H1 (cell line): ENCODE results near the gene DIAPH2. TPM values are rescaled to one million over a fixed set of nuclear protein-coding genes. Genes with fewer than 3 reads are reported as not detected.

ENCODE experiments used
- CTCF ChIA-PET: fragments of 300-600 bp; sonication (Branson Sonifier 250); formaldehyde crosslinking; loops from one replicate; lab custom pipeline; 2021; ENCODE audit not compliant: partially characterized antibody; lab: Charles Lee
- POLR2A ChIA-PET: fragments of 300-600 bp; sonication (Branson Sonifier 250); formaldehyde crosslinking; loops from one replicate; lab custom pipeline; 2021; ENCODE audit warnings: inconsistent platforms; ENCODE audit not compliant: partially characterized antibody; lab: Charles Lee
- DNase-seq, 2 experiments: peaks; one replicate each; pipeline versions ENCODE4 v3.0.0 to v3.0.0-alpha.2; 2010 to 2022; ENCODE audit warnings: low spot score in 2 of 2, low read depth in 1 of 2, mixed read lengths in 1 of 2
- FAIRE-seq: peaks from 2 replicates; lab custom pipeline; 2011; peaks lifted over from hg19 to GRCh38; lab: Jason Lieb, UNC
- H2AFZ ChIP-seq: 2 replicates; pipeline ENCODE4 v1.8.1; 2012; ENCODE audit warnings: low read length, inconsistent platforms
- H2AK5ac ChIP-seq: 2 replicates; pipeline ENCODE4 v1.6.1; 2013; ENCODE audit warnings: low read depth, low read length
- H2BK120ac ChIP-seq: replicated peaks from 2 replicates; pipeline ENCODE3; 2013; ENCODE audit warnings: low read depth, low read length, inconsistent platforms
- H2BK12ac ChIP-seq: 2 replicates; pipeline ENCODE4 v1.6.1; 2013; ENCODE audit warnings: low read depth, low read length
- H2BK15ac ChIP-seq: 2 replicates; pipeline ENCODE4 v1.6.1; 2013; ENCODE audit warnings: low read length
- H2BK20ac ChIP-seq: 2 replicates; pipeline ENCODE4 v1.6.1; 2013; ENCODE audit warnings: low read length
- H2BK5ac ChIP-seq: 2 replicates; pipeline ENCODE4 v1.6.1; 2013; ENCODE audit warnings: low read depth, low read length
- H3K14ac ChIP-seq: 2 replicates; pipeline ENCODE4 v1.6.1; 2013; ENCODE audit warnings: inconsistent platforms; ENCODE audit not compliant: insufficient read length
- H3K18ac ChIP-seq: 2 replicates; pipeline ENCODE4 v1.6.1; 2013; ENCODE audit warnings: low read length; ENCODE audit errors: extremely low read depth
- H3K23ac ChIP-seq: 2 replicates; pipeline ENCODE4 v1.6.1; 2013; ENCODE audit warnings: inconsistent platforms; ENCODE audit not compliant: insufficient read length
- H3K23me2 ChIP-seq: 2 replicates; pipeline ENCODE4 v1.6.1; 2013; ENCODE audit warnings: low read depth, low read length
- H3K27ac ChIP-seq: 2 replicates; pipeline ENCODE4 v1.6.1; 2011; ENCODE audit warnings: low read depth, low read length, inconsistent platforms
- H3K27me3 ChIP-seq, 4 experiments: replicated peaks in 1 of 4; 1 replicate in 1 of 4; 2 replicates in 3 of 4; pipeline versions ENCODE4 v1.6.1 to v1.8.1; 2011 to 2013; ENCODE audit warnings: low read length in 3 of 4, mild to moderate bottlenecking in 3 of 4, inconsistent platforms in 2 of 4, mixed read lengths in 2 of 4, moderate library complexity in 1 of 4; ENCODE audit not compliant: control insufficient read depth in 3 of 4, insufficient read depth in 3 of 4; ENCODE audit errors: extremely low read depth in 1 of 4
- H3K36me3 ChIP-seq, 4 experiments: 2 replicates each; pipeline versions ENCODE4 v1.6.1 to v1.8.1; 2011 to 2013; ENCODE audit warnings: mild to moderate bottlenecking in 4 of 4, low read length in 3 of 4, moderate library complexity in 2 of 4, control low read depth in 1 of 4, inconsistent platforms in 1 of 4; ENCODE audit not compliant: insufficient read depth in 4 of 4, control insufficient read depth in 2 of 4
- H3K4ac ChIP-seq: replicated peaks from 2 replicates; pipeline ENCODE3; 2013; ENCODE audit warnings: low read length, low read depth, mixed read lengths, inconsistent platforms; ENCODE audit not compliant: insufficient read length
- H3K4me1 ChIP-seq, 4 experiments: replicated peaks in 1 of 4; 1 replicate in 1 of 4; 2 replicates in 3 of 4; pipeline versions ENCODE4 v1.6.1 to v1.8.1; 2011 to 2013; ENCODE audit warnings: low read length in 3 of 4, inconsistent platforms in 2 of 4, mixed read lengths in 1 of 4; ENCODE audit not compliant: insufficient read depth in 4 of 4, control insufficient read depth in 3 of 4
- H3K4me2 ChIP-seq, 2 experiments: 2 replicates each; pipeline versions ENCODE4 v1.6.1 to v1.8.1; 2011 to 2013; ENCODE audit warnings: low read depth in 2 of 2, low read length in 2 of 2, control low read depth in 1 of 2, inconsistent platforms in 1 of 2, mild to moderate bottlenecking in 1 of 2; ENCODE audit not compliant: insufficient read depth in 1 of 2
- H3K4me3 ChIP-seq, 4 experiments: fragments of 200-600, 300-600 bp in 1 of 4; sonication (generic), shearing (Covaris generic), sonication (Bioruptor Twin) in 1 of 4; 2 replicates each; pipeline versions ENCODE4 v1.5.1 to v1.8.1; 2011 to 2016; ENCODE audit warnings: low read length in 4 of 4, low read depth in 3 of 4, control low read depth in 2 of 4, inconsistent platforms in 2 of 4, mild to moderate bottlenecking in 2 of 4, mixed read lengths in 1 of 4, moderate library complexity in 1 of 4; ENCODE audit not compliant: insufficient read depth in 2 of 4; ENCODE audit errors: extremely low read depth in 1 of 4
- H3K56ac ChIP-seq: replicated peaks from 2 replicates; pipeline ENCODE3; 2013; ENCODE audit warnings: low read depth, mild to moderate bottlenecking, mixed read lengths, low read length, inconsistent platforms; ENCODE audit not compliant: insufficient read length
- H3K79me1 ChIP-seq: 2 replicates; pipeline ENCODE4 v1.6.1; 2013; ENCODE audit warnings: low read depth, low read length, control low read depth
- H3K79me2 ChIP-seq, 2 experiments: 2 replicates each; pipeline versions ENCODE4 v1.6.1 to v1.8.1; 2012 to 2013; ENCODE audit warnings: low read length in 2 of 2, mild to moderate bottlenecking in 2 of 2, inconsistent platforms in 1 of 2; ENCODE audit not compliant: insufficient read depth in 2 of 2, control insufficient read depth in 1 of 2
- H3K9ac ChIP-seq, 4 experiments: replicated peaks in 1 of 4; 1 replicate in 1 of 4; 2 replicates in 3 of 4; pipeline versions ENCODE4 v1.6.1 to v1.8.1; 2011 to 2013; ENCODE audit warnings: low read depth in 3 of 4, low read length in 3 of 4, control low read depth in 2 of 4, mild to moderate bottlenecking in 2 of 4, moderate library complexity in 2 of 4, inconsistent platforms in 1 of 4; ENCODE audit errors: extremely low read depth in 1 of 4
- H3K9me3 ChIP-seq, 2 experiments: 2 replicates each; pipeline versions ENCODE4 v1.6.1 to v1.8.1; 2012 to 2013; ENCODE audit warnings: mild to moderate bottlenecking in 2 of 2, moderate library complexity in 2 of 2, control low read depth in 1 of 2, inconsistent platforms in 1 of 2, low read depth in 1 of 2, low read length in 1 of 2, mixed read lengths in 1 of 2; ENCODE audit not compliant: insufficient read depth in 2 of 2
- H4K20me1 ChIP-seq, 2 experiments: replicated peaks in 1 of 2; 2 replicates each; pipeline versions ENCODE3 to v1.8.1; 2011 to 2013; ENCODE audit warnings: inconsistent platforms in 2 of 2, low read length in 2 of 2, mild to moderate bottlenecking in 1 of 2; ENCODE audit not compliant: insufficient read depth in 2 of 2, control insufficient read depth in 1 of 2
- H4K5ac ChIP-seq: 2 replicates; pipeline ENCODE4 v1.6.1; 2013; ENCODE audit warnings: low read length, low read depth, mixed read lengths, inconsistent platforms; ENCODE audit not compliant: insufficient read length
- H4K8ac ChIP-seq: 2 replicates; pipeline ENCODE4 v1.8.0; 2013; ENCODE audit warnings: mild to moderate bottlenecking, moderate library complexity, low read length, inconsistent platforms; ENCODE audit not compliant: insufficient read depth; ENCODE audit errors: extremely low read depth
- H4K91ac ChIP-seq: replicated peaks from 2 replicates; pipeline ENCODE3; 2013; ENCODE audit warnings: low read length, mixed read lengths, inconsistent platforms; ENCODE audit not compliant: insufficient read length
- CBX8 ChIP-seq: fragments of 300-800, 300-1000 bp; sonication (generic); IDR thresholded peaks from 2 replicates; pipeline ENCODE4 v1.7.1; 2016; ENCODE audit warnings: low read depth, low read length, borderline replicate concordance
- CHD1 ChIP-seq: IDR thresholded peaks from 2 replicates; pipeline ENCODE4 v1.6.1; 2012; ENCODE audit warnings: low read depth, low read length, improper control_type of control experiment
- CREB1 ChIP-seq: IDR thresholded peaks from 2 replicates; pipeline ENCODE4 v1.6.1; 2012; ENCODE audit warnings: inconsistent platforms
- EP300 ChIP-seq, 2 experiments: IDR thresholded peaks; 1 replicate in 1 of 2; 2 replicates in 1 of 2; pipeline ENCODE4 v1.6.1; 2011 to 2012; ENCODE audit warnings: low read depth in 2 of 2, low read length in 2 of 2, mild to moderate bottlenecking in 2 of 2, borderline replicate concordance in 1 of 2, inconsistent platforms in 1 of 2, moderate library complexity in 1 of 2
- GTF2F1 ChIP-seq: IDR thresholded peaks from 2 replicates; pipeline ENCODE4 v1.6.1; 2012; ENCODE audit warnings: low read depth, low read length, improper control_type of control experiment, borderline replicate concordance
- JUN ChIP-seq: IDR thresholded peaks from 2 replicates; pipeline ENCODE4 v1.6.1; 2011; ENCODE audit warnings: low read depth, mild to moderate bottlenecking, improper control_type of control experiment, low read length
- MAX ChIP-seq: IDR thresholded peaks from 2 replicates; pipeline ENCODE4 v1.6.1; 2012; ENCODE audit warnings: inconsistent platforms
- PHF8 ChIP-seq: fragments of 200-600 bp; sonication (generic); conservative IDR thresholded peaks from 2 replicates; pipeline ENCODE4 v1.7.1; 2012; ENCODE audit warnings: low read depth, mild to moderate bottlenecking, inconsistent platforms, low read length, moderate library complexity
- RBBP5 ChIP-seq: IDR thresholded peaks from 2 replicates; pipeline ENCODE4 v1.7.1; 2012; ENCODE audit warnings: low read depth, mild to moderate bottlenecking, inconsistent platforms, low read length, moderate library complexity, borderline replicate concordance
- SIRT6 ChIP-seq: IDR thresholded peaks from one replicate; pipeline ENCODE4 v1.7.1; 2012; ENCODE audit warnings: low read length, inconsistent platforms
- SIX5 ChIP-seq: IDR thresholded peaks from 2 replicates; pipeline ENCODE4 v1.6.1; 2011; ENCODE audit warnings: mild to moderate bottlenecking, low read depth, low read length
- SUZ12 ChIP-seq: fragments of 200-600 bp; sonication (generic); IDR thresholded peaks from 2 replicates; pipeline ENCODE4 v1.6.1; 2012; ENCODE audit warnings: mild to moderate bottlenecking, inconsistent platforms, low read length, moderate library complexity, mixed read lengths
- TAF7 ChIP-seq: optimal IDR thresholded peaks from 2 replicates; pipeline ENCODE3; 2011; ENCODE audit warnings: low read depth, mild to moderate bottlenecking, inconsistent platforms, low read length, moderate library complexity, borderline replicate concordance
- TEAD4 ChIP-seq: IDR thresholded peaks from 2 replicates; pipeline ENCODE4 v1.6.1; 2012; ENCODE audit warnings: low read depth, low read length, inconsistent platforms, mixed read lengths
- WGBS, 2 experiments: shearing (Covaris generic) in 1 of 2; methylation state at CpG; one replicate each; pipeline versions ENCODE4 v1.1.6 to v1.1.7; 2013 to 2015; ENCODE audit warnings: low lambda C conversion rate in 2 of 2, mixed read lengths in 2 of 2, inconsistent platforms in 1 of 2, low coverage in 1 of 2, missing lambda C conversion rate in 1 of 2; ENCODE audit not compliant: insufficient replicate concordance in 2 of 2, insufficient coverage in 1 of 2, insufficient read length in 1 of 2; ENCODE audit errors: extremely low coverage in 1 of 2, missing lambda C conversion rate in 1 of 2; 5-methylcytosine and 5-hydroxymethylcytosine counted together
- polyA plus RNA-seq, 7 experiments: library from polyadenylated mRNA; depleted of rRNA in 3 of 7; stranded (reverse) in 5 of 7; unstranded in 2 of 7; fragments of >200 nt in 5 of 7; fragments of 200-250 nt in 2 of 7; gene quantifications; 1 replicate in 5 of 7; 2 replicates in 1 of 7; 4 replicates in 1 of 7; pipeline versions ENCODE4 v1.2.1 to v1.2.3, GENCODE V29; 2011 to 2013; ENCODE audit warnings: missing spikeins in 2 of 7, mixed read lengths in 2 of 7
- total RNA-seq: library from RNA; stranded (reverse); fragmentation: NEBNext Ultra II Directional; extraction: Animal tissue kit (Norgen Biotek cat#: 25700); gene quantifications from 2 replicates; pipeline ENCODE4 v1.2.1, GENCODE V29; 2021

Gene DIAPH2
- total and polyA plus RNA-seq, 2 of the 8 experiments (the other 6 are each of a cell fraction or from before 2014, with no cell fraction given), result 4.4 to 24.3 TPM

- DNase-seq (no peak), FAIRE-seq (no peak)
- no peak overlapping the region for H3K27ac ChIP-seq
- H3K79me2 ChIP-seq, result peaks cover 0 to 8% of the 10 kb centered on the region in 2 experiments; a peak in 2 of 4 replicates
- no peak overlapping the region for H2BK5ac ChIP-seq
- no peak overlapping the region for H3K23ac ChIP-seq
- no peak overlapping the region for H3K9ac ChIP-seq
- H4K20me1 ChIP-seq, result no peaks in the 10 kb centered on the region
- H4K5ac ChIP-seq, result no peak overlapping the region
- TF ChIP-seq PHF8, result no peak
- TF ChIP-seq TEAD4, result no peak
- TF ChIP-seq SIRT6, result no peak
- TF ChIP-seq GTF2F1, result no peak
- no peak for TF ChIP-seq SIX5
- no peak for TF ChIP-seq RBBP5
- no peak for TF ChIP-seq CREB1
- no peak for TF ChIP-seq CHD1
- no peak for TF ChIP-seq CBX8
- no peak for TF ChIP-seq TAF7
- no peak for TF ChIP-seq MAX
- TF ChIP-seq EP300 (IDR thresholded peaks at IDR 0.05; ENCODE audit: borderline replicate concordance in 1 of 2, low read depth in 2 of 2, low read length in 2 of 2), result no peak
- no peak for TF ChIP-seq JUN
- no peak for TF ChIP-seq SUZ12
- H3K27me3 ChIP-seq, result no peaks in the 10 kb centered on the region
- H3K14ac ChIP-seq, result no peak overlapping the region
- H2BK12ac ChIP-seq, result no peak overlapping the region
- POLR2A ChIA-PET, result no interaction called here
- H3K4me1 ChIP-seq, result no peaks in the 10 kb centered on the region; a peak in 1 of 7 replicates
- H3K4ac ChIP-seq, result no peak overlapping the region
- H2AK5ac ChIP-seq, result no peak overlapping the region
- H3K4me3 ChIP-seq, result no peak overlapping the region
- H3K23me2 ChIP-seq, result no peaks in the 10 kb centered on the region
- 91% methylated on average over 3 of the region's 3 CpGs; no CpG with 5 or more reads in 1 of the 2 experiments for WGBS, 2 experiments
- no peak overlapping the region for H4K8ac ChIP-seq
- H2AFZ ChIP-seq, result no peak overlapping the region
- CTCF ChIA-PET, result no interaction called here
- no peak overlapping the region for H3K4me2 ChIP-seq
- H3K9me3 ChIP-seq, result no peaks in the 10 kb centered on the region
- H3K36me3 ChIP-seq, result no peaks in the 10 kb centered on the region
- no peak overlapping the region for H3K56ac ChIP-seq
- H2BK15ac ChIP-seq, result no peak overlapping the region
- H2BK120ac ChIP-seq, result no peak overlapping the region
- H3K79me1 ChIP-seq, result no peaks in the 10 kb centered on the region
- no peak overlapping the region for H3K18ac ChIP-seq
- no peak overlapping the region for H2BK20ac ChIP-seq
- no peak overlapping the region for H4K91ac ChIP-seq
These were observed 30.8 kb downstream of the DIAPH2 start for GRCh38 chrX:96715481-96715880.
